Ureter (tissue), 1 donor: Measurements from ENCODE around the gene RSBN1. TPM values are rescaled to one million over a fixed set of nuclear protein-coding genes. Genes with fewer than 3 reads are reported as not detected.

Experiments used
- DNase-seq: peaks from one replicate; pipeline ENCODE4 v3.0.0-alpha.2; 2020; ENCODE audit warnings: low spot score
- total RNA-seq: library from RNA; stranded (reverse); gene quantifications from one replicate; pipeline ENCODE4 v1.2.4, GENCODE V29; 2023
- donor health status: DM: yes; HTN: yes; CAD: no.

RSBN1 gene
- total RNA-seq, 1 donor from 2014 or later, result 25.8 TPM

DNA sequence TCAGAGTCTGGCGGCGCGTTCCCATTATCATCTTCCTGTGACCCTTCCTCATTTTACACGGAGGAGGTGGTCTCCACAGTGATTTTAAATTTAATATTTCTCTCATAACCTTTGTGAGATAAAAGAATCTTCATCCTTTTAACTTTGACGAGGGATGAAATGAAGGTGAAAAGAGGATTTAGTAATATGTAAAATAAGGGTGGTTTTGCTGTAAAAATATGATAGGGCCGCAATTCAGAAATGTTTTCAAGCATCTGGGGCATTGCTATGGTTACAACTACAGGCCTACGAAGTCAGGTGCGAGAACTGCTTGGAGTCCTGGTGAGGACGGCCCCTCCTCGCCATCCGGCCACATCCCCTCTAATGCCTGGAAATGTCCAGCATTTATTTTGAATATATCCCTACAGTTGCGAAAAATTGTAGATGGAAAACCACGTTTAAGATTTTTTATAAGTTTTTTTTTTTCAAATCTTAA lies 422 bp upstream of the RSBN1 start:
- no peak for DNase-seq

DNA sequence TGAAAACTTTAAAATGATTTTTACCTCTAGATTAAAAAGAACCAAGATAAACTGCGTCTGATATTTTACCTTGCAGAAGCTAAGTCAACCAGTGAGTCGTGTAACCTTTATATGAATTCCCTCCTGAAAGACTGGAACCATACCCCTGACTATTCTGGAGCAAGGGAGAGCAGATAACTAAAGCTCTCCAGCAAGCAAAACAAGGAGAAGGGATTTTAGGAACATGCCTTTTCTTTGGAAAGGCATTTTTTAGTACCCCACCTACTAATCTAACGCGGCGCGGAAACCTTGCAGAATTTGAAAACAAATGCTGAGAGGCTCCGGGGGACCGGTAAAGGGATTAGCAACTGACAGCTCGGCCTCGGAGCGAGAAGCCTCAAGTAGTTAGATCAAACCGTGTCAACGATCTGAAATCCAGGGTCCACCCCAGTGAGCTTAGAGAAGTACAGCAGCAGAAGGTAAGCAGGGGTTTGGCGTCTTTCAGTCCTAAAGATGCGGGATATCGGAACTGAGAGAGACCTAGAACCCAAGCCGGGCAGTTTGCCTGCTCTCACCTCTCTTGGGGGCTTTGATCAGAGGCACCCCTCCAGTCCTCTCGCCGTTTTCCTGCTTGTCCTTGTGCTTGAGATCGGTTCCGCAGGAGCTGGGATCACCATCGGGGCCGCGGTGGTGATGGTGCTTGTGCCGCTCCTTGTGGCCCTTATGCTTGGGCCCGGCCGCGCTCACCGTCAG lies 954 bp downstream of the RSBN1 start:
- peak; percentile 69 for DNase-seq

DNA sequence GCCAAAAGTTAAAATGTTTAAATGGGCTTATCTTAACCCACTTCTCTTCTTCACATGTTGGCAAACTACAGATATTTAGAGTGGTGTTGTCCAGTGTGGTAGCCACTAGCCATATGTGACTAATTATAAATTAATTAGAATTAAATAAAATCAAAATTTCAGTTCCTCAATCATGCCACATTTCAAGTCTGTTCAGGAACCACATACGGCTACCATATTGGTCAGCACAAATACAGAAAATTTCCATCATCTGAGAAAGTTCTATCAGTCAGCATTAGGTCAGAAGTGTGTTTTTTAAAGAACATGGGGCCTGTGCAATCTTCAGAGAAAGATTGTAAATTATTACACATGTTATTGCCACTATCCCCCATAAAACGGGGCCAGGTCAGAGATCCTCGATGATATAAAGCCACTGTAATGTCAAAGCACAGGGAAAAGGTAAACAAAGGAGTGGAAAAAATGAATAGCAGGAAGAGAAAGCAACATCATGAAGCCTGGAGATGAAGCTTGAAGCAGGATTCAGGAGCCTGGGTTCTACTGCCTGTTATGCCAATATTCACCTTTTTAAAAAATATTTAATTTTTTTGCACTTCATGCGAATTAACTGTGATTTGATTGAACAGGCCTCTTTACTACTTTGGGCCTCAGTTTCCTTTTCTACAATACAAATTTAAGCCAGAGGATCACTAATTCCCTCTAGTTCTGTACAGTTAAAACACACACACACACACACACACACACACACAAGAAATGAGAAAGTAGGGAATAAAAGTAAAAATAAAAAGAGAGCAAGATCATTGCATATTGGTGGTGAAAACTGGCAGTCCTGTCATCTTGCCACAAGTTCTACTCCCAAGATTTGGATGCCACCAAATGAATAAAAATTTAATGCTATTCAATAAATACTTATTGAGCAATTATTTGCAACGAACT lies 2.3 kb downstream of the RSBN1 start:
- DNase-seq, result no peak

DNA sequence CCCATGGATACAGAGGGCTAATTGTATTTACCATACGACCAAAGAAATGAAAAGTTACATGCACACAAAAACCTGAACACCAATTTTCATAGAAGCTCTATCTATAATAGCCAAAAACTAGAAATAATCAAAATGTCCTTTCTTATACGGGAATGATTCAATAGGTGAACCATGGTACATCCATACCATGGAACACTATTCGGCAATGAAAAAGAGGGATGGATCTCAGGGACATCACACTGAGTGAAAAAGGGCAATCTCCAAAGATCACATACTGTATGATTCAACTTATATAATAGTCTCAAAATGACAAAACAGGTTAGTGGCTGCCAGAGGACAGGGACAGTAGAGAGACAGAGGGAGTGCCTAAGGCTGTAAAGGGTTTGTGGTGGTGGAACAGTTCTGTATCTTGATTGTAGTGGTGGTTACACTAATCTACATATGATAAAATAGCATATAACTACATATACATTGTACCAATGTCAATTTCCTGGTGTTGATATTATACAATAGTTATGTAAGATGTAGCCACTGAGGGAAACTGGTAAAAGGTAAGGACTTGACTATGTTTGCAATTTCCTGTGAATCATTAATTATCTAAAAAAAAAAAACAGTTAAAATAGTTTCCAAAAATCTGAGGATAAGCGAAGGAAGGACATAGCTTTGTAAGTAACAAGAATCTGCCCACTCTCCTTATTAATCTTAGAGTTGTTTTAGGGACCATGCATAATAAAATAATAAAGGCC lies 3.7 kb downstream of the RSBN1 start:
- DNase-seq, result no peak

DNA sequence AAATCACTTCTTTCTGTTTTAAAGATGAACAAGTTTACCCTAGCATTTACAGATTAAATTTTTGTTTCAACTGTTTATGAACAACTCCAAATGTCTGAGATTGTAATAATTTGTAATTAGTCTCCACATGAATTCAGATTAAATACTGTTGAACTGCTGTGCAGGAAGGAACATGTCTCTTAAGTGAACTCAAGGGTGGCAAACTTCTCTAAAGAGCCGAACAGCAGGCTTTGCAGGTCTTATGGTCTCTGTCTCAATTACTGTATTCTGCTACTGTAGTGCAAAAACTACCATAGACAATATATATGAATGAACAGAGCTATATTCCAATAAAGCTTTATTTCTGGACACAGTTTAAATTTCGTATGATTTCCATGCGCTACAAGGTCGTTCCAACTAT lies 6.6 kb downstream of the RSBN1 start:
- no peak for DNase-seq

DNA sequence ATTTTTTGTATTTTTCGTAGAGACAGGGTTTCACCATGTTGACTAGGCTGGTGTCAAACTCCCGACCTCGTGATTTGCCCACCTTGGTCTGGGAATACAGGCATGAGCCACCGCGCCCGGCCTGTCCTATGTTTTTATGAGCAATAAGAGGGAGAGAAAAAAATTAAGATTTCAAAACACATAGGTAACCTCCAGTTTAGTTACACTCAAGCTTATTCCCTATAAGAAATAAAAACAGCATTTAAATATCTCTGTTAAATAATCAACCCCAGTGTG lies 7.1 kb downstream of the RSBN1 start:
- DNase-seq, result no peak

DNA sequence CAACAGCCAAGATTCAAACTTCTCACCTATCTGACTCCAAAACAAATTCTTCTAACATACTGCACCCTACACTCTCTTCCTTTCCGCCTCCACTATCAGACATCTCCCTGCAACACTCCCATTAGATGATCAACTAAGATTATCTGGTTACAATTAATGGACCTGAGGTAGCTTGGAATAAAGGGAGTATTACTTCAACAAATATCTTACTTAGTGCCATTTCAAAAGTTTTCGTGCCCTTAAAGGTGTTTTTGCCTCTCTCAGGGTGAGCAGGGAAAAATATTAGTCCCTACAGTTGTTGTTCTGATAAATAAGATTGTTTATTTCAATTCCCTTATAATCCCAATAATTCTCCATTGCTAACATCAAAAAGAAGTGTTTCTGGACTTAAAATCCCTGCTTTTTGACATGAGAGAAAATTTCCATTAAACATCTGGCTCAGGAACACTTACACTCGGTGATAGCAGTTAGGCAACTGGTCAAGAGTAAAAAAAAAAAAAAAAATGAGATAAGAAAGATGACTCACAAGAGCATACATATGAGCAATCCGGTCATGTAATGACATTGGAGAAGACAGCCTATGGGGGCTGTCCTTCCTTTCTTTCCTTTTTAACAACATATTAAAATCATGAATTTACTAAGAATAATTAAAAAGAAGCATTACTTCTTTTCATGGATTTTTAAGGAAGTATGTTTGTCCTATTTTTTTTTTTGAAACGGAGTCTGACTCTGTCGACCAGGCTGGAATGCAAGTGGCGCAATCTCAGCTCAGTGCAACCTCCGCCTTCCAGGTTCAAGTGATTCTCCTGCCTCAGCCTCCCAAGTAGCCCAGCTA lies 7.6 kb downstream of the RSBN1 start:
- DNase-seq, result no peak

DNA sequence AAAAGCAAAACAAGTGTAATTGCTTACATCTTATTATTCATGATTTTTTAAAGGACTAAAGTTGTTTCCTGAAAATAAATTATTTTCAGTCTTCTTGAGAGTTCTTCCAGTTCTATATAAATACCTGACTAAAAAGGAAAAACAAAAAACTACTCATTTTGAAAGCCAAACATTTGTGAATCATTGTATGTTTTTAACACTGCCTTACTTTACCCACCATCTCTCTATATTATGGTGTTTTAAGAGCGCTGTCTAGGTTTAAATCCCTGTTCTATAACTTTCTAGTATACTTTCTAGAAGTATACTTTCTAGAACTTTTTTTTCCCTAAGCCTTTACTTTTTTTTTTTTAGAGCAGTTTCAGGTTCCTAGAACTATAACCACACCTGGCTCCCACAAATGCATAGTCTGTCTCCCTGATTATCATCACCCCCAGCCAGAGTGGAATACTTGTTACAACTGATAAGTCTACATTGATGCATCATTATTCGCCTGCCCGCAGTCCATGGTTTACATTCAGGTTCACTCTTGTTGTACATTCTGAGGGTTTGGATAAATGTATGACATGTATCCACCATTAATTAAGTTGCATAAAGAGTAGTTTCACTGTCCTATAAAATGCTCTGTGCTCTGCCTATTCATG lies 9.8 kb downstream of the RSBN1 start:
- DNase-seq, result no peak

DNA sequence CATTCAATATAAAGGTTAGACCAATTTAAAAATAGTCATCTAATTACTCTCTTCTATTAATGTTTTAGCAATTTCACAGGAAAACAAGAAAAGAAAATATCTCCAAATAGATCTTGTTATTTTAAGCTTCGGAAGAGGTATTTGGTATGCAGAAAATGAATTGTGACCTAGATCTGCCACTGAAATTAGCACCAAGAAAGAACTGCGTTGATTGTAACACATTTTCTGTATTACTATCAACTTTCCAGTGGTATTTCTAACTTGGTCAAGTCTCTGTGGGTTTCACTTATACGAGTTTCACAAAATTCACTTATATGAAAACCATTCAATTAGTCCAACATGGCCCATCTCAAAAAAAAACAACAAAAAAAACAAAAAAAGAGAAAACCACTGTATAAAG lies 11.8 kb downstream of the RSBN1 start:
- no peak for DNase-seq

DNA sequence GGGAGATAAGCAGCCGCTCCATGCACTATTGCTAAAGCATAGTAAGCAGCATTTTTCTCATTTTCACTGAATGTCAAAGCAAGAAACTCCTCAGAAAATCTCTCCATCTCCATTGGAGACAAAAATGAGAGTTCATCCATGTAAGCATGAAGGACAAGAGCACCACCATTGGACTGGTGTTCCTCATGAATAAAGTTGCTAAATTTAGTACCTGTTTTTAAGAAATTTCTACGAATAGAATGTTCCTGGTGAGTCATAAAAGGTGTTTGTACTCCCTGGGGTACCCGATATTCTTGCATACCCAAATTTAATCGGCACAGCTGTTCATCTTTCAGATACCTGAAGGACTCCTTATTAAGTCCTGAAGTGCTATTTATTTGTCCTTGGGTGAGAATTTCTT lies 14.8 kb downstream of the RSBN1 start:
- no peak for DNase-seq

DNA sequence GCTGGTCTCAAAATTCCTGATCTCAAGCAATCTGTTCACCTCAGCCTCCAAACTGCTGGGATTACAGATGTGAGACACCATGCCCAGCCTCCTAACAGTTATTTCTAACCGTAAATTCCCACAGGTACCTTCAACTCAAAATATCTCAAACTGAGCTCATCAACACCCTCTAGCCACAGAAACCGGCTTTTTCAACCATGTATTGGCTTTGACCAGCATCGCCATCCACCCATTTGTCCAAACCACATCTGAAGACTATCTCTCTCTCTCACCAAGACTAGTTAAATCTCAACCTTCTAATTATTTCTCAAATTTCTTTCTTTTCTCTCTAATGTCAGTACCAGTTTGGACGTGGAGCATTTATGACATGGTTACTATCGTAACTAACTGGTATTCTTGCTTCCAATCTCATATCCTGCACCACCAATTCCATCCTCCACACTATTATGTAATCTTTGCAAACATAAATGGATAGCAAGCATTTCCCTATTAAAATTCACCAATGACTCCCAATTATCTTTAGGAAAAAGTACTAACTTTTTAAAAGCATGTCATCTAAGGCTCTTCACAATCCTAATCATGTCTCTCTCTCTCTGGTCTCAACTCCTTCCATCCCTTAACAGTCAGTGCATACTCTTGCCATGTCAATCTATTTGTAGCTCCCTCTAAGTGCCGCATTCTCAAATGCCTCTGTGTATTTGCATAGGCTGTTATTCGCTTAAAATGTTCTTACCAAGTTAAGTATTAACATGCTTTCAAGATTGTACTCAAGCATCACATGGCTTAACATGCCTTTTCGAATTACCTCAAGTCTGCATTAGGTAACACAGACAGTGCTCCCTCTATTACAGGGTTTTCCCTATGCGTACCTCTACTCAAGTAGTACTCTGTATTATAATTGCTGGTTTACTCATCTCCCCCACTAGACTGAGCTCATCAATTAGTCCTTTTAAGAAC lies 18.1 kb downstream of the RSBN1 start:
- DNase-seq, result no peak

DNA sequence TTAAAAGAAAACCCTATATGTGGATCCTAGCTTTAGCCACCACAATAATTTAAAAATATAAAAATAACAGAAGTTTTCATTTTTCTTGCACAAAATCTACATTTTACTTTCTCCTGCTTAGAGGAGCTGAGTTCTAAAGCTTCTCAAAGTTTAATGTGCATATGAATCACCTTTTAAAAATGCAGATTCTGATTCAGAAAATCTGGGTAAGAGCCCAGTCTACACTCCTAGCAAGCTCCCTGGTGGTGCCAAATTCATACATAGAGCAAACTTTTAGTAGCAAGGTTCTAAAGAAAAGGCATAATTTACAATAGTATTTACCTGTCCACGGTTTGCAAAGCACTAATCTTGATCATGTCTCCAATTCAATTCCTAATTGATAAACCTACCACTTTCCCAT lies 19.3 kb downstream of the RSBN1 start:
- no peak for DNase-seq

DNA sequence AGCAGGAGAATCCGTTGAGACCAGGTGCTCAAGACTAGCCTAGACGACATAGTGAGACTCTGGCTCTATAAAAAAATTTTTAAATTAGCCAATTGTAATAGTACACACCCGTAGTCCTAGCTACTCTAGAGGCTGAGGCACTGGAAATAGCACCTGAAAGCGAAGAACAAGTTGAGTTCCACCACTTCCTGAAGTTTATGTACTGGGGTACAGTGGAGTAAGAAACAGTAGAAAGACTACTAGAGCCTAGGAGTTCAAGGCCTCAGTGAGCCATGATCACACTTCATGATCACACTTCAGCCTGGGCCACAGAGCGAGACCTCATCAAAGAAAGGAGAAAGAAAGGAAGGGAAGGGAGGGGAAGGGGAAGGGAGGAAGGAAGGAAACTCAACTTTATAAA lies 19.8 kb downstream of the RSBN1 start:
- no peak for DNase-seq

DNA sequence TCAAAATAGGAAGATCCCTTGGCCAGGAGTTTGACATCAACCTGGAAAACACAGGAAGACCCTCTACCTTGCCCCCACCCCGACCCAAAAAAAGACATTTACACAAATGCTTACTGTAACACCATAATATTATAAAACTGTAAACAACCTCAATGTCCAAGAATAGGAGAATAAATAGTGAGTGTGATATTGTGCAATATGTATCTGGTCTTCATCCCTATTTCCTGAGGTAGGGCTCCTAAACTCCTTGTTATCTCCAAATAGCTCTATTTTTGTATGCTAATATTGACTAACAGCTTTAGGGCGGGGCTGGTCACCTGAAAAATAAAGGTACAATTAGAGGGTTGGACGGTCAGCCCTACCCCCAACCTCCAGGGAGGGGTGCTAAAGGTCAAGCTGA lies 23.5 kb downstream of the RSBN1 start:
- no peak for DNase-seq

DNA sequence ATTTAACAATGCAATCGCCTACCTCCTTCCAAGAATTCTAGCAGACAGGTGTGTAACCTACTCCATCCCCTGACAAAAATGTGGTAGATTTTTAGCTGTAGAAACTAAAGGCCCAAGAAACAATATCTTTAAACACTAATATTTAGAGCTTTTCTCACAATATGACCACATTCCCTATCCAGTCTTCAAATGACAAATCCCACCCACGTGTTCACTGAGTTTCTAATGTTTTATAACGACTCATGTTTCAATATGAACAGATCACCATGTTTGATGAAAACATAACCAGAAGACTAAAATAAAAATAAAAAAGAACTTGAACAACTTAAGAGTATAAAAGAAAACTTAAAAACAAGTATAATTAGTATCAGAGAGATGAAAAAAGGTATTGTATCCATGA lies 24.6 kb downstream of the RSBN1 start:
- DNase-seq, result no peak

DNA sequence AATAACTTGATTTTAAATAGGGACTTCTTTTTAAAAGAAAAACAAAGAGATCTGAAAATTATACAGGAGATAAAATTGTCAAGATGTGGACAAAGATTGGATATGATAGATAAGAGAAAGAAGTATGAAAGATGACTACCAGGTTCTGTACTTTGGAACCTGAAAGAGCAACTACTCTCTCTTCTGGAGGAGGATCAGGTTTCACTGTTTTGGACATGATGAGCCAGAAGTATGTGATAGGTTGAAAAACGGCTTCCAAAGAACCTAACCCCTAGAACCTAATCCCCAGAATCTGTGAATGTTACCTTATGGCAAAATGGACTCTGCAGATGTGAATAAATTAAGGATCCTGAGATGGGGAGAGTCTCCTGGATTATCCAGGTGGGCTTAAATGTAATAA lies 26.2 kb downstream of the RSBN1 start:
- DNase-seq, result no peak

DNA sequence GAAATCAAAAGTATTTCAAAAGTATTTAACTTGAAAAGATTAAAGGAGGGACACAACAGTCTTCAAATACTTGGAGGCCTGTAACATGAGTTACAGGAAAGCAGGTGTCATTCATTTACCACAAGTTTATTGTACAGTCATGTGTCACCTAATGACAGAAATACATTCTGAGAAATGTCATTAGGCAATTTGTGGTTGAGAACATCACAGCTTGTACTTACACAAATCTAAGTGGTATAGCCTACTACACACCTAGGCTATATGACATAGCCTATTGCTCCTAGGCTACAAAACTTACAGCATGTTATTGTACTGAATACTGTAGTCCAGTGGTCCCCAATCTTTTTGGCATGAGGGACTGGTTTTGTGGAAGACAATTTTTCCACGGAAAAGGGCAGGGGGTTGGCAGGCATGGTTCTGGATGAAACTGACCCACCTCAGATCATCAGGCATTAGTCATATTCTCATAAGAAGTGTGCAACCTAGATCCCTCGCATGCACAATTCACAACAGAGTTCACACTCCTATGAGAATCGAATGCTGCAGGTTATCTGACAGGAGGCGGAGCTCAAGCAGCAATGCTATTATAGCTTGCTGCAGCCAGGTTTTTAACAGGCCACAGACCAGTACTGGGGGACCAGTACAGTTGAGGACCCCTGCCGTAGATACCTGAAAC lies 28.0 kb downstream of the RSBN1 start:
- no peak for DNase-seq

DNA sequence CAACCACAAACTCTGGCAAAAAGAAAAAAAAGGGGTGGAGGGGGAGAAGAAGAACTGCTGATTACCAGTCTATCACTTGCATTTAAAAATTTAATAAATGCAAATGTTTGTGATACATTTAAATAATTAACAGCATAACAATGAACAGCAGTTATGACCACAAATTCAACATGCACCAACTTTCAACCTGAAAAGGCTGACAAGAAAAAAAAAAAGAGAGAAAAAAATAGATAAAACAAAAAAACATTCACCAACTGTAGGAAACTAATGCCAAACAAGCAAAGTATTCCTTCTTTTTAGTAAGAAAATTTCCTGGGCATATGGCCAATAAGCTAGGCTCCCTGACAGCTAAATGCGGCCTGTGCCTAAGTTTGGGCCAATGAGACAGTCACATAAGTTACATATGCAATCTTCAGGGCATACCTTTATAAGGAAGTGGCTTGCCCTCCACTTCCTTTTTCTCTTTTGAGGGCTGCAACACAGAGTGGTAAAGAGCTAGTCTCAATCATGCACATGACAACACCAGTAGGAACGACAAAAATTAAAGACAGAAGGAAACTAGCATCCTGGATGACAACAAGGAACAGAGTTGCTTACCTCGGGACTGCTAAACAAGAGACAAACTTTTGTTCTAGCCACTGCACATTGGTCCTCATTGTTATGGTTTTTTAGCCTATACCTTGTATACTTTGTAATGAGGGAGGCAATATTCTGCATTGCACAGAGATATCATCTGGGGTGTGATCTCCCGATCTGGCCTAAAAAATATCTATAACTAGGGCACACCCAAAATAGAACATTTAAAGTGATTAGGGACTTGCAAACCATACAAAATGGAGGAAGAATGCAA lies 28.8 kb downstream of the RSBN1 start:
- peak; percentile 45 for DNase-seq
